Suppressor macrophage treated with lipopolysaccharide for 1 hour (primary cell): ENCODE results near the gene FIBP.
"Not testable (repeated sequence)": the region's sequence is repeated elsewhere in the genome, so short reads cannot be mapped to it uniquely, and the experiment has no call there.

Experiments
- DNase-seq, 3 donors: peaks; one replicate each; pipeline ENCODE4 v3.0.0-alpha.2; 2020 to 2022

FIBP gene

DNA sequence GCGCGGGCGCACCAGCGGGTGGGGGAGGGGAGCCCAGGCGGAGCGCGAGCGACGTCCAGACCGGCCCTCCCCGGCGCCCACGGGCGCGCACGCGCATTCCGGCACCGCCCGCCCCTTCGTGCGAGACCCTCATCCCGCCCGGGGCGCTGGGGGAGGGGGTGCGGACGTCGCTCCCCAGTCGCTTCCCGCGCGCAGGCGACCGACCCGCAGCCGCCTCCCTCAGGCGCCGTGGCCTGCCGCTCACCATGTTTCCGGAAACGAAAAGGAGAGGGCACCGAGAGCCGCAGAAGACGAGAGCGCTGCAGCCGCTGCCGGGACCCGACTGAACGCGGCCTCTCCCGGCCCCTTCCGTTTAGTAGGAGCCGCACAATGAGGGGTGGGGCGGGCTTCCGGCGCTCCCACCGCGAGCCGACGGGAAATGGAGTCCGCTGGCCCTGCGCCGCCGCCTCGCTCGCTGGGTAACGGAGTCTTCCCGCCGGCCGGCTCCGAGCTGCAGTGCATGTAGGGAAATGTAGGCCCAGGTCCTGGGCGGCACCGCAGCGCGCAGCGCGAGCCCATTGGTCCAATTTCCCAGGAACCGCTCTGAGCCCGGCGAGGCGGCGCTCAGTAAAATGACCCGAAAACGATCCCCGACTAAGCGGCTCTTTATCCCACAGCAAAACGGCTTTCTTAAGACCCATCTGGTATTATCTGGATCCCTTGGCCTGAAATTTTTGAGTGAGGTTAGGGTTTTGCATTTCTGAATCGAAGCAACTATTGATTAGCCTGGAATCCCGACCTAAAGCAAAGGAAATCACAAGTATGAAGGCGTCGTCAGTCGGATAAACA is 30.2 kb downstream of the FIBP start, which contains the start of gene CFL1:
Gene CFL1, minus strand, starts transcription at position 328 of the 828 bp plus-strand sequence. Its CDS starts 81 bp downstream, at position 247.
- DNase-seq: peak; percentile 99

GRCh38 chr11:65857500-65857852 is 30.8 kb downstream of the FIBP start:
- no peak for DNase-seq

- peak; percentile 90 to 95 (median 92) for DNase-seq
These were observed 31.4 kb downstream of the FIBP start for GRCh38 chr11:65856689-65857499.

DNA sequence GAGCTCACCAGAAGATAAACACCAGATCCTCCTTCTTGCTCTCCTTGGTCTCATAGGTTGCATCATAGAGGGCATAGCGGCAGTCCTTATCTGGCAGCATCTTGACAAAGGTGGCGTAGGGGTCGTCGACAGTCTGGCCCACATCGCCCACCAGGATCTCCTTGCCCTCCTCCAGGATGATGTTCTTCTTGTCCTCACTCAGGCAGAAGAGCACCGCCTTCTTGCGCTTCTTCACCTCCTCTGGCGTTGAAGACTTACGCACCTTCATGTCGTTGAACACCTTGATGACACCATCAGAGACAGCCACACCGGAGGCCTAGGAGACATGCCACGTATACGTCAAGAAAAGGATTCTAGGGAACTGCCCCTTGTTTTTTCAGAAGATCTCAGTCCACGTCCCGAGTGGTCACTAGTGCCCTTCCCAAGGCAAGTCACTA is 32.3 kb downstream of the FIBP start:
- no peak for DNase-seq

- DNase-seq: no peak
These were observed 33.1 kb downstream of the FIBP start for GRCh38 chr11:65854852-65855837.

GRCh38 chr11:65854161-65854592 is 34.1 kb downstream of the FIBP start:
- no peak for DNase-seq

DNA sequence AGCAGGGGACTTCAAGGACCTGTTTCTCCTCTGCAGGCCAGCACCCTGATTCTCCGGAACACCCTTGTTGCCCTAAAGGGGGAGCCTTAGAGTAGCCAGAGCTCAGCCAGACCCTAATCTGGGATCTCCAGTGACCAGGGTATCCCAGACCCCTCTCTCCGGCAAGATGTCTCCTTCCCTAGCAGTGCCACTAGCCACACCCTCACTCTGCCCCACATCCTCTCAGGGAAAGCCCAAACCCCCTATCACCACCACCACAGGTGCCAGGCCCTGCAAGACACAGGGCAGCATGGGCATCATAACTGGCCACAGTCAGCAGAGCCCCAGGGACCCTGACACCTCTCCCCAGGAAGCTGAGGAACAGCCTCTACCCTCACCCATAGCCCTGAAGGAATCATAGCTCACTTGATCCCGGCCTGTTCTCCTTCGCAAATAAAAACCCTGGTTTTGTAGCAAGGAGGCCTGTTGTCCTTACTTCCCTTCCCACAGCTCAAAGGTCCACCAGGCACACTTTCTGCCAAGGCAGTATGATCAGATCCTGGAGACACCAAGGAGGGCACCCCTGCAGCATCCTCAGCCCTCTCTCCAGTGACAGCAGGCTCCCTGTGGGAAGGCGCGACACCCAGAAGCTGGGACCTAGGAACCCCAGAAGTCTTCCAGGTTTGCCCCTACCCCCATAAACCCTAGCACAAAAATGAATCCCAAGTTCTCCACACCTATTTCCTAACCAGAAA is 34.9 kb downstream of the FIBP start:
- DNase-seq: no peak

- no peak for DNase-seq
These were observed 35.6 kb downstream of the FIBP start for GRCh38 chr11:65852508-65853245.

- no peak for DNase-seq
These were observed 36.3 kb downstream of the FIBP start for GRCh38 chr11:65851811-65852507.

DNA sequence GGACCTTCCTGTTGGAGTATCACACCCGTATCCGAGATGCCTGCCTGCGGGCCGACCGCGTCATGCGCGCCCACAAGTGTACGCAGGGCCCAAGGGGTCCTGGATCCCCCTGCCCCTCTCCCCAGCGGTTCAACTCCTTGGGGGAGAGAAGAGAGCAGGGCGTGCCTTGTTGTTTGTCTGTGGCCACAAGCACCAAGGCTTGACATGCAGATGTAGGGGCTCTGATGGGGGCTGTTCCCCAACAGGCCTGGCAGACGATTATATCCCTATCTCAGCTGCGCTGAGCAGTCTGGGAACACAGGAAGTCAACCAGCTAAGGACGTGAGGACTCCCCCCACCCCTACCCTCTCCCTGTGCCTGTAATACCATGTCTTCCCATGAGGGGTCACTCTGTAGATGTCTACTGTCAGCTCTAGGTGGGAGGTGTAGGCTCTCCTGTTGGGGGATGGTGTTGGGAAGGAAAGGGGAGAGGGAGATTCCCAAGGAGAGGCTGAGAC is 37.1 kb downstream of the FIBP start:
- peak in 2 of 3 donors; percentile 24 to 41 for DNase-seq

DNA sequence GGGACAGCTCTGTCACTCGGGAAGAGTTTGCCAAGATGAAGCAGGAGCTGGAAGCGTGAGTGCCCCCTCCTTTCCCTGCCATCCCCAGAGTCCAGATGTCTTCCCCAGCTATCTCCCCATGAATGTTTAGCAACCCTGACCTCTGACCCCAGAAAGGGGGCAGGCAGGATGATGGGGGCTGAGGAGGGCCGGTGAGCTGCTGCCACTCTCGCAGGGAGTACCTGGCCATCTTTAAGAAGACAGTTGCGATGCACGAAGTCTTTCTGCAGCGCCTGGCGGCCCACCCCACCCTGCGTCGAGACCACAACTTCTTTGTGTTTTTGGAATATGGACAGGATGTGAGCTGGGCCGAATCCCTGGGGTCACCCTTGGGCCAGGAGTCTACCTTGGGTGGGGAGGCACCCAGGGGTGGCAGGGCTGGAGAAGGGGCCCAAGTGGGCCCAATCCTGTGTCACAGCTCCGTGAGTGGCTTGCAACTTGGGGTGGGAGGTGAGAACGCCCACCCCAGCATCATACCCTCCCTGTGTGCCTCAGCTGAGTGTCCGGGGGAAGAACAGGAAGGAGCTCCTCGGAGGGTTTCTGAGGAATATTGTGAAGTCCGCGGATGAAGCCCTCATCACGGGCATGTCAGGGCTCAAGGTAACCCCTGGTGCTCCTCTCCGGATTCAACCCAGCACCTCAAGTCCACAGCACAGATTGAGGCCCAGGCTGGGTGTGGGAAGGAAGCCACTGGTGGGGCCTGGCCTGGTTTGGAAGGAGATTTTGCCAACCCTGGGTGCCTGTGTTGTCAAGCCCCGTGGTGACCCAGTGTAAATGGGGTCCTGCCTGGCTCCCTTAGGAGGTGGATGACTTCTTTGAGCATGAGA is 37.8 kb downstream of the FIBP start:
- no peak for DNase-seq

- DNase-seq: no peak
These were observed 38.5 kb downstream of the FIBP start for GRCh38 chr11:65849771-65850216.

DNA sequence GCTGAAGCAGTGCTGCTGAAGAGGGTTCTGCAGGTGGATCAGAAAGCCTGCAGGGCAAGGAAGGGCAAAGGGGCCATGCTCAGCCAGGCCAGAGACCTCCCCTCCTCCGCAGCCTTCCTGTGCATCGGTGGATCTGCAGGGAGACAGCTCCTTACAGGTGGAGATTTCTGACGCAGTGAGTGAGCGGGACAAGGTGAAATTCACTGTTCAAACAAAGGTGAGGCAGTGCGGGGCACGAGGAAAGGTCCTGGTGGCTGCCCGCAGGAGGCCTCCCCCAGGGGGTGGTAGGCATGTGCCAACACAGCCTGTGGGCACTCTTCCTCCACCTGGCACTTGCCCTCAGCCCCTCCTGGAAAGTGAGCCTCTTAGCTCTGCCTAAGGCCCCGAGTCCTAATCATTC is 38.9 kb downstream of the FIBP start:
- no peak for DNase-seq

GRCh38 chr11:65848693-65849092 is 39.6 kb downstream of the FIBP start:
- DNase-seq: not testable (repeated sequence)

DNA sequence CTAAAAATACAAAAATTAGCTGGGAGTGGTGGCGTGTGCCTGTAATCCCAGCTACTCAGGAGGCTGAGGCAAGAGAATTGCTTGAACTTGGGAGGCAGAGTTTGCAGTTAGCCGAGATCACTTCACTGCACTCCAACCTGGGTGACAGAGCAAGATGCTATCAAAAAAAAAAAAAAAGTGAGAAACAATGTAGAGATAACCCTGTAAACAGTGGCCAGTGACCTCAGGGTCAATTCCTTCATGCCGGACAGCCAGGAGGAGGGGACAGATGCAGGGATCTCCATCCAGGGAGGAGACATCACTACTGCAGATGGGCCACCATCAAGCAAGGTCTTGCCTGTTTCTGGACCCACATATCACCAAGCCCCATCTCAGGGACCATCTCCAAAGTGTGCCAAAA is 40.5 kb downstream of the FIBP start:
- DNase-seq: no peak

- no peak for DNase-seq
These were observed 43.9 kb downstream of the FIBP start for GRCh38 chr11:65844231-65844872.

DNA sequence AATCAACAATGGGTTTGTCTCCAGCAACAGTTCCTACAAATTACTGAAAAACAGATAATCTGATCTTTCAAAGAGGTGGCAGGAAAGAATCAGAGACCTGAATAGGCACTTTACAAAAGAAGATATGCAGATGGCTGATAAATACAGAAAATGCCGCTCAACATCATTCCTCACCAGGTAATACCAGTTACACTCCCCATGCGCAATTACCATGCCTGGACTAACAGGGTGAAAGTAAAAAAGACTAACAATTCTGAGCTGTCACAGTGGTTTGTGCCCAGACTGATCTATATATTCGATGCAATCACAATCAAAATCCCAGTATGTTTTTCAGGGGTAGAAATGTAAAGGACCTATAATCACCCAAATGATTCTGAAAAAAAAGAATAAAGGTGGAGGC is 44.5 kb downstream of the FIBP start:
- DNase-seq: no peak

DNA sequence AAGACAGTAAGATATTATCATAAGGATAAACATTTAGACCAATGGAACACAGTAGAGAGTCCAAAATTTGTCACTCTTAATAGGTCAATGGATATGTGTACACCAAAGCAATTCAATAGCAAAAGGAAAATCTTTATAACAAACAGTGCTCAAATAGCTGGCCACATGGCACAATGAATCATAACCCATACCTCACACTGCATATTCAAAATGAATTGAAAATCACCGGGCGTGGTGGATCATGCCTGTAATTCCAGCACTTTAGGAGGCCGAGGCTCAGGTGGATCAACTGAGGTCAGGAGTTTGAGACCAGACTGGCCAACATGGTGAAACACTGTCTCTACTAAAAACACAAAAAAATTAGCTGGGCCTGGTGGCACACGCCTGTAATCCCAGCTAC is 46.1 kb downstream of the FIBP start:
- no peak for DNase-seq

DNA sequence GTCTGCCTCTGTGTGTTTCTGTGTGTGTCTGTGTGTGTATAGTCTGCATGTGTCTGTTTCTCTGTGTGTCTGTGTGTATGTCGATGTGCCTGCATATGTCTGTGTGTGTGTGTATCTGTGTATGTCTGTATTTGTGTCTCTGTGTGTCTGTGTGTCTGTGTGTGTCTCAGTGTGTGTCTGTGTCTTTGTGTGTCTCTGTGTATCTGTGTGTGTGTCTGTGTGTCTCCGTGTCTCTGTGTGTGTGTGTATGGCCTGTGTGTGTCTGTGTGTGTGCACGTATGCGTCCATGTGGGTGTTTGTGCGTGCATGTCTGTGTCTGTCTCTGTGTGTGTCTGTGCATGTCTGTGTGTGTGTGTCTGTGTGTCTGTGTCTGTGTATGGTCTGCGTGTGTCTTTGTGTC is 54.1 kb downstream of the FIBP start:
- no peak for DNase-seq
